Activated CD8-positive, alpha-beta memory T cell treated with anti-CD3 and anti-CD28 coated beads for 36 hours (primary cell): ENCODE measurements around the gene CCDC157. TPM values are rescaled to one million over a fixed set of nuclear protein-coding genes. Genes with fewer than 3 reads are reported as not detected.

Experiments used
- CTCF ChIA-PET: fragments of 350-600 bp; sonication (Branson Sonifier 250); formaldehyde crosslinking; loops from one replicate; lab custom pipeline; 2021; ENCODE audit warnings: antibody characterized with exemption; lab: Charles Lee
- POLR2A ChIA-PET: fragments of 350-600 bp; sonication (Branson Sonifier 250); formaldehyde crosslinking; loops from one replicate; lab custom pipeline; 2021; ENCODE audit warnings: antibody characterized with exemption; lab: Charles Lee
- total RNA-seq, 2 experiments: library from RNA; stranded (reverse); gene quantifications; one replicate each; pipeline ENCODE4 v1.2.3, GENCODE V29; 2021

Gene CCDC157
- 1 to 10 TPM; 2.1 to 3.3 TPM for total RNA-seq

- POLR2A ChIA-PET: interaction anchor here (0.6 to 1.4 kb wide), 9 partner anchors 9 to 70 kb away, joined by 3 to 8 read pairs (median 4); partner anchors contain the start of gene TBC1D10A
- CTCF ChIA-PET: interaction anchor here (0.6 to 1.6 kb wide), 5 partner anchors 28 to 235 kb away, joined by 3 to 15 read pairs (median 3); partner anchors contain the start of genes CASTOR1 and PES1
These were observed at the start of gene CCDC157, which contains the start of gene SF3A1 for GRCh38 chr22:30356449-30357235. TSS of gene CCDC157 (plus strand) at chr22:30357007. CDS start at chr22:30366001, 8,994 bp downstream. TSS of gene SF3A1 (minus strand) at chr22:30356894. CDS start at chr22:30356792, 102 bp downstream.

GRCh38 chr22:30307041-30307574 lies 49.7 kb upstream of the CCDC157 start:
- POLR2A ChIA-PET: interaction anchor here (0.6 to 0.7 kb wide), 2 partner anchors 20 to 49 kb away, joined by 3 read pairs; no protein-coding TSS in a partner anchor

GRCh38 chr22:30308093-30308492 lies 48.7 kb upstream of the CCDC157 start:
- POLR2A ChIA-PET: interaction anchor here (0.6 kb wide), 1 partner anchor 122 kb away, joined by 6 read pairs; no protein-coding TSS in a partner anchor
- CTCF ChIA-PET: interaction anchor here (1.3 to 2.8 kb wide), 2 partner anchors 18 to 20 kb away, joined by 4 to 7 read pairs; no protein-coding TSS in a partner anchor

More at GRCh38 chr22:30307041-30307574, 49.7 kb upstream of the CCDC157 start:
- CTCF ChIA-PET: interaction anchor here (2.8 kb wide), 1 partner anchor 19 kb away, joined by 7 read pairs; no protein-coding TSS in a partner anchor

GRCh38 chr22:30308518-30309230 lies 48.1 kb upstream of the CCDC157 start:
- CTCF ChIA-PET: interaction anchor here (1.0 to 2.8 kb wide), 3 partner anchors 19 to 21 kb away, joined by 4 to 7 read pairs (median 4); no protein-coding TSS in a partner anchor
- POLR2A ChIA-PET: interaction anchor here (0.6 kb wide), 1 partner anchor 121 kb away, joined by 6 read pairs; no protein-coding TSS in a partner anchor

- CTCF ChIA-PET: interaction anchor here (1.0 kb wide), 1 partner anchor 22 kb away, joined by 4 read pairs; no protein-coding TSS in a partner anchor
- POLR2A ChIA-PET: interaction anchor here (0.9 to 1.4 kb wide), 2 partner anchors 17 to 21 kb away, joined by 3 to 4 read pairs; partner anchors contain the start of genes CASTOR1 and TBC1D10A
These were observed 46.7 kb upstream of the CCDC157 start for GRCh38 chr22:30309951-30310741.

GRCh38 chr22:30310881-30311771 lies 45.7 kb upstream of the CCDC157 start:
- POLR2A ChIA-PET: interaction anchor here (0.9 to 1.4 kb wide), 2 partner anchors 16 to 22 kb away, joined by 3 to 4 read pairs; partner anchors contain the start of genes CASTOR1 and TBC1D10A

GRCh38 chr22:30312053-30312452 lies 44.8 kb upstream of the CCDC157 start:
- CTCF ChIA-PET: interaction anchor here (0.6 to 2.5 kb wide), 2 partner anchors 24 to 92 kb away, joined by 3 to 16 read pairs; partner anchors contain the start of gene CASTOR1
- POLR2A ChIA-PET: no interaction called here

More at GRCh38 chr22:30310881-30311771, 45.7 kb upstream of the CCDC157 start:
- CTCF ChIA-PET: interaction anchor here (0.6 to 2.5 kb wide), 2 partner anchors 23 to 92 kb away, joined by 3 to 16 read pairs; partner anchors contain the start of gene CASTOR1

GRCh38 chr22:30313527-30314363 lies 43.1 kb upstream of the CCDC157 start:
- POLR2A ChIA-PET: interaction anchor here (0.6 kb wide), 1 partner anchor 50 kb away, joined by 6 read pairs; no protein-coding TSS in a partner anchor
- CTCF ChIA-PET: interaction anchor here (0.7 to 3.8 kb wide), 4 partner anchors 12 to 74 kb away, joined by 3 to 19 read pairs (median 10); partner anchors contain the start of genes CASTOR1, RNF215 and TBC1D10A

GRCh38 chr22:30314915-30315314 lies 41.9 kb upstream of the CCDC157 start:
- CTCF ChIA-PET: interaction anchor here (0.7 to 3.8 kb wide), 3 partner anchors 11 to 35 kb away, joined by 3 to 19 read pairs (median 15); partner anchors contain the start of genes CASTOR1 and TBC1D10A
- POLR2A ChIA-PET: no interaction called here

- POLR2A ChIA-PET: interaction anchor here (0.5 kb wide), 1 partner anchor 941 kb away, joined by 6 read pairs; no protein-coding TSS in a partner anchor
- CTCF ChIA-PET: interaction anchor here (1.3 to 3.8 kb wide), 3 partner anchors 9 to 28 kb away, joined by 4 to 19 read pairs (median 15); partner anchors contain the start of genes CASTOR1 and TBC1D10A
These were observed 40.7 kb upstream of the CCDC157 start for GRCh38 chr22:30315962-30316576.

GRCh38 chr22:30317778-30318177 lies 39.0 kb upstream of the CCDC157 start:
- ChIA-PET POLR2A (no interaction called here), CTCF (interaction anchor here (3.2 kb wide), 1 partner anchor 29 kb away, joined by 15 read pairs; the partner anchor contains the start of gene CASTOR1)

GRCh38 chr22:30318799-30319419 lies 37.9 kb upstream of the CCDC157 start:
- CTCF ChIA-PET: interaction anchor here (1.7 kb wide), 1 partner anchor 31 kb away, joined by 3 read pairs; no protein-coding TSS in a partner anchor

GRCh38 chr22:30320021-30320556 lies 36.7 kb upstream of the CCDC157 start:
- POLR2A ChIA-PET: no interaction called here
- CTCF ChIA-PET: interaction anchor here (0.7 to 1.7 kb wide), 2 partner anchors 17 to 32 kb away, joined by 3 read pairs; no protein-coding TSS in a partner anchor

More at GRCh38 chr22:30318799-30319419, 37.9 kb upstream of the CCDC157 start:
- POLR2A ChIA-PET: no interaction called here

- POLR2A ChIA-PET: no interaction called here
- CTCF ChIA-PET: no interaction called here
These were observed 35.3 kb upstream of the CCDC157 start for GRCh38 chr22:30321461-30321860.
